Activated CD4-positive, CD25-positive, alpha-beta regulatory T cell treated with anti-CD3 and anti-CD28 coated beads, Interleukin-2, amount 50 U/mL, for 72 hours (primary cell): Measurements from ENCODE around the gene MYH14.

Experiments
- DNase-seq: peaks from one replicate; pipeline ENCODE4 v3.0.0; 2021

Gene MYH14

GRCh38 chr19:50264483-50265186 is 61.2 kb downstream of the MYH14 start:
- no peak for DNase-seq

DNA sequence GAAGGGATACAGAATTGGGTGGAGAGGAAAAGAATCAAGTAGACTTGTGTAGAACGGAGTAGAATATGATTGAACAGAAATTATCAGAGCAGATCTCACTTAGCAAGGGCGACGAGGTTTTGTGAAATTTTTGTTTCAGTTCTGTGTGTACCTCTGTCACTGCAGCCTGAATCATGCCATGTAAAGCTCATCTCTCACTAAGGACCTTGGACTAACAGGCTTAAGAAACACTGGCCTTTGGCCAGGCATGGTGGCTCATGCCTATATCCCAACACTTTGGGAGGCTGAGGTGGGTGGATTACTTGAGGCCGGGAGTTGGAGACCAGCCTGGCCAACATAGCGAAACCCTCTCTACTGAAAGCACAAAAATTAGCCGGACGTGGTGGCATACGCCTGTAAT is 62.6 kb downstream of the MYH14 start:
- DNase-seq: no peak

DNA sequence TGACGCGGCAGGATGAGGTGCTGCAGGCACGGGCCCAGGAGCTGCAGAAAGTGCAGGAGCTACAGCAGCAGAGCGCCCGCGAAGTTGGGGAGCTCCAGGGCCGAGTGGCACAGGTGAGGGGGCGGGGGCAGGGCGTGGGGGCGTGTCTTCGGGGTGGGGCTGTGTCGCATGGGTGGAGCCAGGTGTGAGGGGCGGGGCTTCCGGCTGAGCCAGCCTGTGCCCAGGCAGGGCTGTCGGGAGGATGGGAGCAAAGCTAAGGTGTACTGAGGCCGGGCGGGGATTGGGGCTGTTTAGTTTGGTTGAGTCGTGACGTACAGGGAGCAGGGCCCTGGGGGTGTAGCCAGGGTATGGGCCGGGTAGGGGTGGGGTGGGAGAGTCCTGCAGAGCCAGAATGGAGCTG is 63.5 kb downstream of the MYH14 start:
- peak; percentile 43 for DNase-seq

DNA sequence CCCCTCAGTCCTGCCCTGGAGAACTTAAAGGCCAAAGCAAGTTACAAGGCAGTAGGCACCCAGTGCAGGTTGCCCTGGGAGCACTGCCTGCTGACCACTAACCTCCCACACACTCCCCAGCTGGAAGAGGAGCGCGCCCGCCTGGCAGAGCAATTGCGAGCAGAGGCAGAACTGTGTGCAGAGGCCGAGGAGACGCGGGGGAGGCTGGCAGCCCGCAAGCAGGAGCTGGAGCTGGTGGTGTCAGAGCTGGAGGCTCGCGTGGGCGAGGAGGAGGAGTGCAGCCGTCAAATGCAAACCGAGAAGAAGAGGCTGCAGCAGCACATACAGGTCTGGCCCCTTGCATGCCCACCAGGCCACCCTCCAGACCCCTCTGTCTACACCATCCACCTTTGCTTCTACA is 64.6 kb downstream of the MYH14 start:
- no peak for DNase-seq

DNA sequence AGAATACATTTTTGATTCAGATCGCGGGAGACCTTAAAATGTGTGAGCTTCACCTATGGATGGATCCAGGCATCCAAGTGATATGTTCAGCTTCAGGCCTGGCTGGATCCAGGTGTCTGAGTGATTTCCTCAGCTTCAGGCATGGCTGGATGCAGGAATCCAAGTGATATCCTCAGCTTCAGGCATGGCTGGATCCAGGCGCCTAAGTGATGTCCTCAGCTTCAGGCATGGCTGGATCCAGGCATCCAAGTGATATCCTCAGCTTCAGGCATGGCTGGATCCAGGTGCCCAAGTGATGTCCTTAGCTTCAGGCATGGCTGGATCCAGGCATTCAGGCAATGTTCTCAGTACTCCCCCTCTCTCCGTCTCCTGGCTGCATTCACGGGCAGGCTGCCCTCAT is 65.1 kb downstream of the MYH14 start:
- DNase-seq: no peak

- DNase-seq: no peak
Observed at GRCh38 chr19:50269653-50270052, 66.2 kb downstream of the MYH14 start.

DNA sequence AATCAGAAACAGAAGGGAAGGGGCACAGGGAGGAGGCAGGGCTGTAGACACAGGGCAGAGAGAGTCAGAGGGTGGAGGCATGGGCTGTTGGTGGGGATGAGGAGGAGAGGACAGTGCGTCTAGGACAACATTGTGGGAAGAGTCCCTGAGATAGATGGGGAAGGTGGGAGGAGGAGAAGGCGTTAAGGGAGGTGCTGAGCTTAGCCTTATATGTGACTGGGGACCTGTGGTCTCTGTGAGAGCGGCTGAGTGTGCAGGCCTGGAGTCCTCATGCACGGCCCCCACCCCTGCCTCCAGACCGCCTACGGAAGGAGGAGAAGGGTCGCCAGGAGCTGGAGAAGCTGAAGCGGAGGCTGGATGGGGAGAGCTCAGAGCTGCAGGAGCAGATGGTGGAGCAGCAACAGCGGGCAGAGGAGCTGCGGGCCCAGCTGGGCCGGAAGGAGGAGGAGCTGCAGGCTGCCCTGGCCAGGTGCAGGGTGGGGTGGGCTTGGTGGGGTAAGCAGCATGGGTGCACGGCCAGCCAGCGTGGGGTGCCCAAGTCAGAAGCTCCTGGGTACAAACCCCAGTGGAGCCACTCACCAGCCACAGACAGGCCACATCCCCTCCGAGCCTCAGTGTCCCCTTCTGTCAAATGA is 69.0 kb downstream of the MYH14 start:
- DNase-seq: no peak

DNA sequence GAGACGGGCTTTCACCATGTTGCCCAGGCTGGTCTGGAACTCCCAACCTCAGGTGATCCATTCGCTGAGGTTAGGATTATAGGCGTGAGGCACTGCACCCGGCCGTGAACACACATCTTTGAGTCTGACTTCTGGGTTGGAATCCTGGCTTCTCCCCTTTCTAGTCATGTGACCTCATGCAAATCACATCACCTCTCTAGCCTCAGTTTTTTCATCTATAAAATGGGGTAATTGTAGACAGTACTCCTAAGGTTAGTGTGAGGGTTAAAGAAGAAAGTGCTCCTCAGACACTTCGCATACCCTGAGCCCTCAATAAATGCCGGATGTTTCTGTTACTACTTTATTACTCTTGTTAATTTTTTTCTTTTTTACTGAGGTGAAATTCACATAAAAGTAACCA is 70.4 kb downstream of the MYH14 start:
- DNase-seq: no peak

DNA sequence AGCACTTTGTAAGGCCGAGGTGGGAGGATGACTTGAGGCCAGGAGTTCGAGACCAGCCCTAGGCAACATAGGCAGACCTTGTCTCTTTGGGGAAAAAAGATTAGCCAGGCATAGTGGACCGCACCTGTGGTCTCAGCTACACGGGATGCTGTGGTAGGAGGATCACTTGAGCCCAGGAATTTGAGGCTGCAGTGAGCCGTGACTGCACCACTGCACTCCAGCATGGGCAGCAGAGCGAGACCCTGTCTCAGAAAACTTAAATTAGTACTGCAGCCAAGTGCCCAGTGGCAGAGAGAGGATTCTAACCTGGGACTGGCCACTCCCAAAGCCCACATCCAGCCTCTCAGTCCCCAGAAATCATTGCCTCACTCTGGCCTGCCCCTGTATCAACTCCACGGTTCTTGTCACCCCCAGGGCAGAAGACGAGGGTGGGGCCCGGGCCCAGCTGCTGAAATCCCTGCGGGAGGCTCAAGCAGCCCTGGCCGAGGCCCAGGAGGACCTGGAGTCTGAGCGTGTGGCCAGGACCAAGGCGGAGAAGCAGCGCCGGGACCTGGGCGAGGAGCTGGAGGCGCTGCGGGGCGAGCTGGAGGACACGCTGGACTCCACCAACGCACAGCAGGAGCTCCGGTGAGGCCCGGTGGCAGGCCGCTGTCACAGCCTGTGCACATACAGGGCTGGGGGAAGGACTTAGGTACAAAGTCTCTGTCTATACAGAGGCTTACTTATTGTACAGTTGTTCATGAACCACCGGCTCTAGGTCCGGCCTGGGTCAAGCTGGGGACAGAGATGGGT is 72.4 kb downstream of the MYH14 start:
- DNase-seq: no peak

DNA sequence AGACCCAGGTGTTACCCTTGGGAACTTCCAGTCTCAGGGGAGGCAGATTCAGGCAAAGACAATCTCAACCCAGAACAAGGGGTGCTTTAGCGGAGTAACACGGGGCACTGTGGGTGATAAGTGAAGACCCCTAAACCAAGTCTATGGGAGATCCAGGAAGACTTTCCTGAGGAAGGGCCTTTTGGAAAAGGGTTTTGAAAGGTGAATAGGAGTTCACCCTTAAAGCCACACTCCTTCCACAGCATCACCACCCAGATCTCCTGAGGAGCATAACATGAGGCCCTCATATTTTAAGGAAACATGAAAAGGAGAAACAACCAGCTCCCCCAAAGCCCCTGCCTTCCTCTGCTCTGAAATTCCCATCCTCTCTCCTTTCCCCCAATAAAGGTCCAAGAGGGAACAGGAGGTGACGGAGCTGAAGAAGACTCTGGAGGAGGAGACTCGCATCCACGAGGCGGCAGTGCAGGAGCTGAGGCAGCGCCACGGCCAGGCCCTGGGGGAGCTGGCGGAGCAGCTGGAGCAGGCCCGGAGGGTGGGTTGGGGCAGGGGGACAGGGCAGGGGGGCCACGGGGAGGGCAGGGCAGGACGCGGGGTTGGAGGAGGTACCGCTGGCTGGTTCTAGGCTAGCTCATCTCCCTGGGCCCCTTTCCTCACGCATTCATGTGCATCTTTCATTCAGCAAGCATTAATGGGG is 73.1 kb downstream of the MYH14 start:
- no peak for DNase-seq

- no peak for DNase-seq
Observed at GRCh38 chr19:50277966-50278580, 74.7 kb downstream of the MYH14 start.

DNA sequence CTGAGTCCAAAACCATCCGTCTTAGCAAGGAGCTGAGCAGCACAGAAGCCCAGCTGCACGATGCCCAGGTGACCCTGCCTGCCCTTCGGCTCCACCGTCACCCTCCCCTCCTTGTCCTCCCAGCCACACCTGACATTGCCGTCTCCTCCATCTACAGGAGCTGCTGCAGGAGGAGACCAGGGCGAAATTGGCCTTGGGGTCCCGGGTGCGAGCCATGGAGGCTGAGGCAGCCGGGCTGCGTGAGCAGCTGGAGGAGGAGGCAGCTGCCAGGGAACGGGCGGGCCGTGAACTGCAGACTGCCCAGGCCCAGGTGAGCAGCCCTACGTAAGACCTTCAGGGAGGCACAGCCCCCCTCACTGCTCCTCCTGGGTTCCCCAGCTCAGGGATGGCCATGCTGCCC is 76.7 kb downstream of the MYH14 start:
- DNase-seq: no peak

- DNase-seq: no peak
Observed at GRCh38 chr19:50280983-50281382, 77.6 kb downstream of the MYH14 start.

DNA sequence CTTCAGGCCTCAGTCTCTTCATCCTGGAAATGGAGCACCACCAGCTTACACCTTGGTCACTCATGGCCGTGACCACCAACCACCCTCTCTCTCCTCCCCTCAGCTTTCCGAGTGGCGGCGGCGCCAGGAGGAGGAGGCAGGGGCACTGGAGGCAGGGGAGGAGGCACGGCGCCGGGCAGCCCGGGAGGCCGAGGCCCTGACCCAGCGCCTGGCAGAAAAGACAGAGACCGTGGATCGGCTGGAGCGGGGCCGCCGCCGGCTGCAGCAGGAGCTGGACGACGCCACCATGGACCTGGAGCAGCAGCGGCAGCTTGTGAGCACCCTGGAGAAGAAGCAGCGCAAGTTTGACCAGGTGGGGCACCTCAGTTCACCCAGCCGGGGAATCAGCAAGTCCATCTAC is 78.1 kb downstream of the MYH14 start:
- no peak for DNase-seq

DNA sequence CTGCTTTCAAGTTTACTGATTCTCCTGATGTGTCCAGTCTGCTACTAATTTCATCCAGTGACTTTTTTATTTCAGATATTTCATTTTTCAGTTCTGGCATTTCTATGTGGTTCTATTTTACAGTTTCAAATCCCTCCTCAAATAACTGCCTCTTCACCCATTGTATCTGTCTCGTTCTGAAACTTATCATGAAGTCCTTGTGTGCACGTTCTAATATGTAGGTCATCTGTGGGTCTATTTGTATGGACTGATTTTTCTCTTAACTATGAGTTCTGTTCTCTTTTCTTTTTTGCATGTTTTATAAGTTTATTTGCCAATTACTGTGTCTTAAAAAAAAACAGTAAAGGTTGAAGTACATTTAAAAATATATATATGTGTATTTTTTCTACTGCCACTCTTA is 82.4 kb downstream of the MYH14 start:
- DNase-seq: no peak

DNA sequence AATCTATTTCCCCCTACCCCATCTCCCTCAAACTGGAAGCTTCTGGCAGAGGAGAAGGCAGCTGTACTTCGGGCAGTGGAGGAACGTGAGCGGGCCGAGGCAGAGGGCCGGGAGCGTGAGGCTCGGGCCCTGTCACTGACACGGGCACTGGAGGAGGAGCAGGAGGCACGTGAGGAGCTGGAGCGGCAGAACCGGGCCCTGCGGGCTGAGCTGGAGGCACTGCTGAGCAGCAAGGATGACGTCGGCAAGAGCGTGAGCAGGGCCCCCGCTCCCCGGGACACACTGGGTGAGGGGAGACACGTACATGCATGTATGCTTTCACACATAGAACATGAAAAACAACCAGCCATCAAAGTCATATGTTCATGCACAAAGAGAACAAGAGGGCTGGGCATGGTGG is 83.0 kb downstream of the MYH14 start:
- no peak for DNase-seq

- DNase-seq: no peak
Observed at GRCh38 chr19:50287331-50287730, 83.9 kb downstream of the MYH14 start.

- DNase-seq: no peak
Observed at GRCh38 chr19:50288954-50289353, 85.5 kb downstream of the MYH14 start.

- DNase-seq: no peak
Observed at GRCh38 chr19:50290011-50290410, 86.6 kb downstream of the MYH14 start.

GRCh38 chr19:50290775-50291174 is 87.4 kb downstream of the MYH14 start:
- no peak for DNase-seq

- no peak for DNase-seq
Observed at GRCh38 chr19:50292216-50292827, 88.9 kb downstream of the MYH14 start.

GRCh38 chr19:50293263-50294004 is 90.0 kb downstream of the MYH14 start:
- DNase-seq: no peak
